ENCODE data around the gene WNT5A. TPM values are rescaled to one million over a fixed set of nuclear protein-coding genes. Genes with fewer than 3 reads are reported as not detected.

WNT5A gene
- total RNA-seq, 4 donors from 2014 or later: 8.9 to 13.9 (median 9.3) TPM

- H3K4me3 ChIP-seq: no peak overlapping the region
- WGBS: 85% methylated on average over 5 of the region's 5 CpGs
- no peak for TF ChIP-seq CTCF (IDR thresholded peaks at IDR 0.05)
- TF ChIP-seq EP300 (IDR thresholded peaks at IDR 0.05): no peak
- TF ChIP-seq POLR2A (IDR thresholded peaks at IDR 0.05): no peak
- TF ChIP-seq POLR2AphosphoS5 (IDR thresholded peaks at IDR 0.05): no peak
- no peaks in the 10 kb centered on the region for H3K4me1 ChIP-seq
- H3K36me3 ChIP-seq: no peaks in the 10 kb centered on the region
- H3K27me3 ChIP-seq: no peaks in the 10 kb centered on the region
- DNase-seq (ENCODE audit: low spot score in 2 of 2): no peak
- no peaks in the 10 kb centered on the region for H3K9me3 ChIP-seq
- H3K27ac ChIP-seq: no peak overlapping the region
Observed at GRCh38 chr3:55423782-55424181, 63.3 kb downstream of the WNT5A start.

GRCh38 chr3:55417211-55417610 is 69.9 kb downstream of the WNT5A start:
- no peaks in the 10 kb centered on the region for H3K9me3 ChIP-seq
- no peak for TF ChIP-seq POLR2AphosphoS5 (IDR thresholded peaks at IDR 0.05)
- no peak for TF ChIP-seq EP300 (IDR thresholded peaks at IDR 0.05)
- no peak for TF ChIP-seq POLR2A (IDR thresholded peaks at IDR 0.05)
- TF ChIP-seq CTCF (IDR thresholded peaks at IDR 0.05): no peak
- no peak for DNase-seq (ENCODE audit: low spot score in 2 of 2)
- H3K27ac ChIP-seq: no peak overlapping the region
- H3K27me3 ChIP-seq: no peaks in the 10 kb centered on the region
- no peaks in the 10 kb centered on the region for H3K36me3 ChIP-seq
- 88% methylated on average over 1 of the region's 1 CpG for WGBS
- no peaks in the 10 kb centered on the region for H3K4me1 ChIP-seq
- no peak overlapping the region for H3K4me3 ChIP-seq

GRCh38 chr3:55416331-55416821 is 70.7 kb downstream of the WNT5A start:
- DNase-seq (ENCODE audit: low spot score in 2 of 2): no peak
- no peak overlapping the region for H3K4me3 ChIP-seq
- no peaks in the 10 kb centered on the region for H3K36me3 ChIP-seq
- TF ChIP-seq POLR2AphosphoS5 (IDR thresholded peaks at IDR 0.05) (no peak), POLR2A (IDR thresholded peaks at IDR 0.05) (no peak), EP300 (IDR thresholded peaks at IDR 0.05) (no peak), CTCF (IDR thresholded peaks at IDR 0.05) (no peak)
- 30% methylated on average over 3 of the region's 3 CpGs for WGBS
- H3K27me3 ChIP-seq: no peaks in the 10 kb centered on the region
- no peak overlapping the region for H3K27ac ChIP-seq
- H3K4me1 ChIP-seq: no peaks in the 10 kb centered on the region
- no peaks in the 10 kb centered on the region for H3K9me3 ChIP-seq
